SU-DHL-6 (cell line): ENCODE data around the gene NME9.

Experiments used
- CTCF ChIP-seq: fragments of 200-600 bp; sonication (generic); IDR thresholded peaks from one replicate; pipeline ENCODE4 v1.5.1; 2017; ENCODE audit warnings: antibody characterized with exemption, mild to moderate bottlenecking, low read length, moderate library complexity; ENCODE audit not compliant: insufficient read depth, poor library complexity, severe bottlenecking
- EZH2phosphoT487 ChIP-seq: fragments of 200-600 bp; sonication (generic), shearing (Covaris generic); conservative IDR thresholded peaks from 2 replicates; pipeline ENCODE4 v1.6.1; 2018; ENCODE audit warnings: mild to moderate bottlenecking, antibody characterized with exemption, low read length, moderate library complexity, mixed read lengths

GRCh38 chr3:138307899-138308298, 21.8 kb downstream of the NME9 start:
- TF ChIP-seq CTCF (no peak), EZH2phosphoT487 (no peak)
